Measurements from ENCODE around the gene SLC1A3. TPM values are rescaled to one million over a fixed set of nuclear protein-coding genes. Genes with fewer than 3 reads are reported as not detected.
A peak's percentile ranks its signal among the peaks of the same experiment; 100 is the strongest.
"Not testable (repeated sequence)": the region's sequence is repeated elsewhere in the genome, so short reads cannot be mapped to it uniquely, and the experiment has no call there.

SLC1A3 gene
- total RNA-seq, 4 donors from 2014 or later = 10.1 to 17.7 (median 12.9) TPM

DNA sequence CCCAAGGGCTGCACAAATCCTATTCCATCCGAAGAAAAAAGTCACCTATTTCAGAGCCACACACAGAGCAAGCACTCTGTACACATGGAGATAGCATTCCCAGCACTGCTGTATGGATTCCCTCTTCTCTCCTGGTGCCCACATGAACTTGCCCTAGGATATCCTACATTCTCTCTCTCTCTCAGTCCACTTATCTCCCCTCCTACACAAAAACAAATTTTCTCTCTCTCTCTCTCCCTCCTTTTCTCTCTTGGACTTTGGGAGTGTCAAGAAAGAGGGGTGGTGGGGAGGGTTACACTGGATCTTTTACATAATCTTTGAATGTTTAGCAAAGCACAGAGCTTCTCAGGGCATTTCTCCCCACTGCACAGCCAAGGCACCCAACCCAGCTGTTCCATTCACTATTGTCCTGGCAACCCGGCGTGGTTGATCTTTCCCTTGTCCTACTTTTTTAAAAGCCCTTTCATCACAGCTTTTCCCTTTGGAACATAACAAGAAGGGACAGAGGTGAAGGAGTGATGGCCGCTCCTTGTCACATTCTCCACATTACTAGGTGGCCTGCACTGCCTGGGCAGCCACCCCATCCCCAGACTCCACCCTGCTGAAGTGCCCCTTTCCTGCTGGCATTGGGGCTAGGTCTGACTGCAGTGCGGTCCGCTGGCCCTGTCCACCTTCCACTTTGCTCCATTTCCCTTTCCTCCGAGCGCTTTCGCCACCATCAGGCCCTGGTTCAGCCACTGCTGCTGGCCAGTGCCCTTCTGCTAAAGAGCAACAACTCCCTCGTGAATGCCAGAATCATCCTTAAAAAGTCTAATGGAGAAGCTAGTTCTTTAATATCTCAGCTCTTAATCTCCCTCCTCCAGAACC, 22.2 kb upstream of the SLC1A3 start:
- intact Hi-C loops (cut with DNase I; ENCODE audit: low total_unique reads) = no loop called here
- no peak for TF ChIP-seq POLR2A (IDR thresholded peaks at IDR 0.05)
- TF ChIP-seq, protein P1, sequence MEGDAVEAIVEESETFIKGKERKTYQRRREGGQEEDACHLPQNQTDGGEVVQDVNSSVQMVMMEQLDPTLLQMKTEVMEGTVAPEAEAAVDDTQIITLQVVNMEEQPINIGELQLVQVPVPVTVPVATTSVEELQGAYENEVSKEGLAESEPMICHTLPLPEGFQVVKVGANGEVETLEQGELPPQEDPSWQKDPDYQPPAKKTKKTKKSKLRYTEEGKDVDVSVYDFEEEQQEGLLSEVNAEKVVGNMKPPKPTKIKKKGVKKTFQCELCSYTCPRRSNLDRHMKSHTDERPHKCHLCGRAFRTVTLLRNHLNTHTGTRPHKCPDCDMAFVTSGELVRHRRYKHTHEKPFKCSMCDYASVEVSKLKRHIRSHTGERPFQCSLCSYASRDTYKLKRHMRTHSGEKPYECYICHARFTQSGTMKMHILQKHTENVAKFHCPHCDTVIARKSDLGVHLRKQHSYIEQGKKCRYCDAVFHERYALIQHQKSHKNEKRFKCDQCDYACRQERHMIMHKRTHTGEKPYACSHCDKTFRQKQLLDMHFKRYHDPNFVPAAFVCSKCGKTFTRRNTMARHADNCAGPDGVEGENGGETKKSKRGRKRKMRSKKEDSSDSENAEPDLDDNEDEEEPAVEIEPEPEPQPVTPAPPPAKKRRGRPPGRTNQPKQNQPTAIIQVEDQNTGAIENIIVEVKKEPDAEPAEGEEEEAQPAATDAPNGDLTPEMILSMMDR (IDR thresholded peaks at IDR 0.05) = no peak
- no peak for DNase-seq (ENCODE audit: low spot score in 2 of 2)
- 84 to 85% methylated on average over 10 of the region's 10 CpGs for WGBS, 2 donors
- no peak overlapping the region for H3K4me3 ChIP-seq (ENCODE audit: low read depth, poor library complexity, severe bottlenecking)

DNA sequence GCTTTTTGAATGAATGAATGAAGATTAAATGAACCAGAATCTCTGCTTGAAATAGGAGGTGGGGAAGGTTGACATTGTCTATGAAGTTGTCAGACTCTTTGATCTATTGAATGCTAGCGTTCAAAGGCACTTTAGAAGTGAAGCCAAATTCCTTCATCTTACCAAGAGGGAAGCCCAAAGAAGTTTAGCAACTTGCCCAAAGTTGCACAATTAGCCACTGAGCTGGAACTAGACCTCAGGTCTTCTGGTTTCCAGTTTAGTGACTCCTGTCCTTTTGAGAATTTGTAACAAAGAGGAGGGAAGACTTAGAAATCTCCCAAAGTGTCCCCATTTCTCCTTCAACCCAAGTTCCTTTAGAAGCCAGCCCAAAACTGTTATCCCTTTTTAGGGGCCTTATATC, 20.7 kb upstream of the SLC1A3 start:
- 65 to 71% methylated on average over 1 of the region's 1 CpG for WGBS, 2 donors
- intact Hi-C loops (cut with DNase I; ENCODE audit: low total_unique reads) = no loop called here
- DNase-seq (ENCODE audit: low spot score in 2 of 2) = no peak
- no peak overlapping the region for H3K4me3 ChIP-seq (ENCODE audit: low read depth, poor library complexity, severe bottlenecking)
- TF ChIP-seq, protein P1 (IDR thresholded peaks at IDR 0.05) = no peak
- TF ChIP-seq POLR2A (IDR thresholded peaks at IDR 0.05) = no peak

DNA sequence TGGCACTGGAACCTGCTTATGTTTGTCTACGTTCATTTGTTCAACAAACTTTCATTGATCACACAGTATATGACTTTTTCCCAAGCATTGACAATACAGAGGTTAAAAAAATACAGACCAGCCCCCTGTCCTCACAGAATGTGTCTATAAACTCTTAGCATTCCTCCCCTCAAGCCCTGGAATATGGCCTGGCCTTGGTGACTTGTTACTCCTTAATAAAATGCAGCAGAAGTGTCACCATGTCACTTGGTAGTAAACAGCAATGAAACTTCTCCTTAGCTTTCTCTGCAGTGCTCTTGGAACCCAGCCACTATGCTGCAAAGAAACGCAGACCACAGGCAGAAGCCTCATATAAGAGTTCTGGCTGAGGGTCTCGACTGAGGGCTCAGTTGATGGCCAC, 19.1 kb upstream of the SLC1A3 start:
- no peak for TF ChIP-seq POLR2A (IDR thresholded peaks at IDR 0.05)
- TF ChIP-seq, protein P1 (IDR thresholded peaks at IDR 0.05) = no peak
- intact Hi-C loops (cut with DNase I; ENCODE audit: low total_unique reads) = no loop called here
- peak in 1 of 2 donors; percentile 29 for DNase-seq (ENCODE audit: low spot score in 2 of 2)
- no peak overlapping the region for H3K4me3 ChIP-seq (ENCODE audit: low read depth, poor library complexity, severe bottlenecking)
- WGBS, 2 donors = 65 to 76% methylated on average over 3 of the region's 3 CpGs

DNA sequence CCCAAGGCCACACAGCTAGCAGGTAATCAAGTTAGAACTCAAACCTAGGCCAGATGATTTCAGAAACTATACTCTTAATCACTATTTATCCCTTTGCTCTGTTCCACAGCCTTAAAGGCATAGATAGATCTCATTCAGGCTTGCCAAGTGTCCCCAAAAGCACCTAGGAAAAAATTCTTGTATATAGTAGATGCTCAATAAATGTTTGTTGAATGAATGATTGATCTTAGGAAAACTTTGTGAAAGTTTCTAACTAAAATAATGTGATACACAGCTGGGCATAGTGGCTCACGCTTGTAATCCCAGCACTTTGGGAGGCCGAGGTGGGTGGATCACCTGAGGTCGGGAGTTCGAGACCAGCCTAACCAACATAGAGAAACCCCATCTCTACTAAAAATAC, 16.7 kb upstream of the SLC1A3 start:
- intact Hi-C loops (cut with DNase I; ENCODE audit: low total_unique reads); H3K4me3 ChIP-seq (ENCODE audit: low read depth, poor library complexity, severe bottlenecking); DNase-seq (ENCODE audit: low spot score in 2 of 2): not testable (repeated sequence)
- 92 to 95% methylated on average over 4 of the region's 4 CpGs for WGBS, 2 donors

DNA sequence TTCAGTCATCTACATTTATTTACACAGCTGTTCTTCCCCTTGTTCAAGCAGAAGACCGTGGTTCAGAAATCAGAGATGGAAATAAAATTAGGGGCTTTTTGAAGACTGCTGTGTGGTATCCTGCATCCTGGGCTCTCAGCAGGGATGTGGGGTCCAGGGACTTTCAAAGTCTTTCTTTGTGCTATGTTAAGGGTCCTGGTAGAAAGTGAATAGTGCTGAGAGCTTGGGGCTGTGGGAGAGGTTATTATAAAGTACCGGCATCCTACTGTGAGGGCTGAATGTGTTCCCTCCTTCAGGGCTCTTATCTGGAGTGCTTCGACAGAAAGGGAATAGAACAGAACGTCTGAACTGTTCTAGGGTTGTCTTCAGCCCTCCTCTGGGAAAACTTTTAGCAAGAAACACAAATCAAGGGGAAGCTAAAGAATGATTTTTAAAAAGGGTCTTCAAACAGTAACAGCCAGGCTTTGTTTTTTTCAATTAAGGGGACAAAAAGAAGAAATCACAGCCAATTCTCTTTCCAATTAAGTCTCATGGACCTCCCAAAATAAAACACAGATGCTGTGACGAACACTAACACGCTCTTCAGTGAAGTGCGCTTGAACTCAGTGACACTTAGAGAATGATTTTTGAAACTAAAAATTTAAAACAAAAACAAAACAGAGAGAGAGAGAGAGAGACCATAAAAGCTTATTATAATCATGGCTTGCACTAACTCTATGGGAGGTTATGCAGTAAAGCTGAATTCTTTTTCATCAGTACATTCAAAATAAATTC, 15.7 kb upstream of the SLC1A3 start:
- intact Hi-C loops (cut with DNase I; ENCODE audit: low total_unique reads) = no loop called here
- TF ChIP-seq, protein P1 (IDR thresholded peaks at IDR 0.05) = no peak
- TF ChIP-seq POLR2A (IDR thresholded peaks at IDR 0.05) = no peak
- DNase-seq (ENCODE audit: low spot score in 2 of 2) = no peak
- no peak overlapping the region for H3K4me3 ChIP-seq (ENCODE audit: low read depth, poor library complexity, severe bottlenecking)
- 67 to 76% methylated on average over 7 of the region's 7 CpGs for WGBS, 2 donors

DNA sequence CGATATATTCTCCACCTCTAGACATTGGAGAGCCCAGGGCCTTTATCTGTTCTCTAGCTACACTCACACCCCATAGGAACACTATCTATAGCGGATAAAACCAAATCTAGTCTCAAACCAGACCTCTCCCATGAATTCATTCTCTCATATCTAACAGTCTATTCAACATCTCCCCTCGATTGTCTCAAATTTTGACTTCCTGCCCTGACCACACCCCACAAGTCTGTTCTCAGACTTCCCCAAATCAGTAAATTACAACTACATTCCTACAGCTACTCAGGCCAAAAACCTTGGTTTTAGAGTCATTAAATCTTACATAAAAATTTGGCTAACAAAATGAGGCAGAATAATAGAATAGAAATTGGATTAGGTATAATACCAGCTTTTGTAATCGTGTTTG, 12.5 kb upstream of the SLC1A3 start:
- no peak for DNase-seq (ENCODE audit: low spot score in 2 of 2)
- H3K4me3 ChIP-seq (ENCODE audit: low read depth, poor library complexity, severe bottlenecking) = no peak overlapping the region
- intact Hi-C loops (cut with DNase I; ENCODE audit: low total_unique reads) = no loop called here
- 64 to 70% methylated on average over 4 of the region's 4 CpGs for WGBS, 2 donors
- TF ChIP-seq, protein P1 (IDR thresholded peaks at IDR 0.05) = no peak
- no peak for TF ChIP-seq POLR2A (IDR thresholded peaks at IDR 0.05)
